CD4-positive, alpha-beta T cell (primary cell): ENCODE results near the gene GPC1. TPM values are rescaled to one million over a fixed set of nuclear protein-coding genes. Genes with fewer than 3 reads are reported as not detected.

Source experiments
- ATAC-seq: fragments of 200-7000 bp; cut with Tn5 transposase; one replicate; pipeline ENCODE4 v1.10.0; 2022; ENCODE audit warnings: mild to moderate bottlenecking; ENCODE audit not compliant: poor library complexity
- CTCF ChIA-PET: fragments of 350-600 bp; sonication (Branson Sonifier 250); formaldehyde crosslinking; loops from one replicate; lab custom pipeline; 2021; ENCODE audit warnings: antibody characterized with exemption, inconsistent platforms; lab: Charles Lee
- POLR2A ChIA-PET: fragments of 350-600 bp; sonication (Branson Sonifier 250); formaldehyde crosslinking; loops from one replicate; lab custom pipeline; 2021; ENCODE audit warnings: antibody characterized with exemption, inconsistent platforms; lab: Charles Lee
- DNase-seq, 14 experiments: peaks; one replicate each; pipeline ENCODE4 v3.0.0-alpha.2; 2013 to 2020; ENCODE audit warnings: mixed read lengths in 2 of 14
- H3K27ac ChIP-seq, 2 donors: one replicate each; pipeline versions ENCODE4 v1.5.1 to v1.7.0; 2013; ENCODE audit warnings: low read length in 2 of 2, low read depth in 1 of 2, mild to moderate bottlenecking in 1 of 2
- H3K27me3 ChIP-seq, 2 experiments: 1 replicate in 1 of 2; 2 replicates in 1 of 2; pipeline versions ENCODE4 v1.6.1 to v1.7.0; 2013; ENCODE audit warnings: low read length in 2 of 2, control low read depth in 1 of 2, mild to moderate bottlenecking in 1 of 2, moderate library complexity in 1 of 2; ENCODE audit not compliant: insufficient read depth in 2 of 2, control insufficient read depth in 1 of 2
- H3K36me3 ChIP-seq: one replicate; pipeline ENCODE4 v1.6.1; 2013; ENCODE audit warnings: low read length, control low read depth; ENCODE audit not compliant: insufficient read depth
- H3K4me1 ChIP-seq: one replicate; pipeline ENCODE4 v1.6.1; 2013; ENCODE audit warnings: low read length, control low read depth; ENCODE audit not compliant: insufficient read depth
- H3K4me3 ChIP-seq: one replicate; pipeline ENCODE4 v1.5.1; 2013; ENCODE audit warnings: mild to moderate bottlenecking, low read length, moderate library complexity
- H3K9me3 ChIP-seq, 2 experiments: 1 replicate in 1 of 2; 2 replicates in 1 of 2; pipeline versions ENCODE4 v1.6.1 to v1.7.0; 2013; ENCODE audit warnings: low read length in 2 of 2, mild to moderate bottlenecking in 2 of 2, control low read depth in 1 of 2, moderate library complexity in 1 of 2; ENCODE audit not compliant: control insufficient read depth in 1 of 2, insufficient read depth in 1 of 2
- H3K27ac Mint-ChIP-seq: one replicate; pipeline ENCODE4 v1.8.0; 2020; ENCODE audit warnings: mixed read lengths
- H3K27me3 Mint-ChIP-seq: one replicate; pipeline ENCODE4 v1.8.0; 2021; ENCODE audit warnings: mixed read lengths
- H3K36me3 Mint-ChIP-seq: one replicate; pipeline ENCODE4 v1.8.0; 2021; ENCODE audit warnings: low read depth, mixed read lengths
- H3K4me1 Mint-ChIP-seq: one replicate; pipeline ENCODE4 v1.8.0; 2021; ENCODE audit warnings: low read depth, mixed read lengths
- H3K4me3 Mint-ChIP-seq: one replicate; pipeline ENCODE4 v1.8.0; 2020; ENCODE audit warnings: mild to moderate bottlenecking, mixed read lengths
- H3K9me3 Mint-ChIP-seq: one replicate; pipeline ENCODE4 v1.8.0; 2020; ENCODE audit warnings: mixed read lengths
- intact Hi-C, 2 experiments: fragments of 100-400 bp; cut with DNase I in 1 of 2; cut with micrococcal nuclease in 1 of 2; formaldehyde crosslinking; loops; one replicate each; pipeline versions ENCODE4 v1.15.1 to v1.9.0; 2023 to 2025; cut with DNase I, micrococcal nuclease
- total RNA-seq, 174 experiments: library from RNA in 2 of 174; stranded (reverse) in 2 of 174; gene quantifications; one replicate each; pipeline ENCODE4 v1.2.3 and lab custom pipeline; 2021 to 2026
- TF ChIP-seq, protein P1 (sequence below): fragments of 200-600 bp; IDR thresholded peaks from one replicate; pipeline ENCODE4 v1.8.0; 2022; ENCODE audit warnings: antibody characterized with exemption, mild to moderate bottlenecking

The GPC1 gene
- total RNA-seq, 2 experiments from 2014 or later = 0.58 to 0.98 TPM

DNA sequence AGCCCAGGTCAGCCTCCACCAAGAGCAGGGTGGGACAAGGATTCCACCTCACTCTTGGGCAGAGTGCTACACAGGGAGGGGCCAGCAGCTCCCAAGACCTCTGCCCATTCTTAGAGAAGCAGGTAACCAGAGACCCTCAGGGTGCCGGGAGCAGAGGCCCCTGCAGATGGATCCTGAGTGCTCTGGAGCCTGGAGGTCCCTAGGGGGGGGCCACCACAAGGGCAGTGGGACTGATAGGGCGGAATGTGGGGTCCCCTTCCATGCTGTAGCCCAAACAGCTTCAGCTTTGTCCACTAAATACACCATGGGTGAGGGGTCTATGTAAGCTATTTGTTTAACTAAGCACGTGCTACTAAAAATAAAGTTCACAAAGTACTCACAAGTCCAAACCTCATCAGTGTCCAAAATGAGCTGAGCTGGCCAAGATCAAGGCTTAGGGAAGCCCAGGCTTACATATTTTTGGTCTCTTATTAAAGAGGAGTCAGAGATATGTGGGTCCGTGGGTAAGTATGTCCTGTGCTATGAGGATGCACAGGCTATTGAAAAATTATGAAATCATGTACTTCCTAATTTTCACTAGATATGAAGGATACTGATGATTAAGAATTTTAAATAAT lies 21.5 kb upstream of the GPC1 start:
- Histone ChIP-seq H3K4me1 (no peaks in the 10 kb centered on the region), H3K9me3 (peaks cover 6 to 8% of the 10 kb centered on the region in 2 experiments), H3K27ac (no peak overlapping the region), H3K4me3 (no peak overlapping the region), H3K36me3 (no peaks in the 10 kb centered on the region), H3K27me3 (no peaks in the 10 kb centered on the region)
- Mint-ChIP-seq H3K27me3 (no peaks in the 10 kb centered on the region), H3K4me1 (no peaks in the 10 kb centered on the region), H3K4me3 (no peak overlapping the region), H3K27ac (no peak overlapping the region), H3K9me3 (no peaks in the 10 kb centered on the region), H3K36me3 (no peaks in the 10 kb centered on the region)
- TF ChIP-seq, protein P1, sequence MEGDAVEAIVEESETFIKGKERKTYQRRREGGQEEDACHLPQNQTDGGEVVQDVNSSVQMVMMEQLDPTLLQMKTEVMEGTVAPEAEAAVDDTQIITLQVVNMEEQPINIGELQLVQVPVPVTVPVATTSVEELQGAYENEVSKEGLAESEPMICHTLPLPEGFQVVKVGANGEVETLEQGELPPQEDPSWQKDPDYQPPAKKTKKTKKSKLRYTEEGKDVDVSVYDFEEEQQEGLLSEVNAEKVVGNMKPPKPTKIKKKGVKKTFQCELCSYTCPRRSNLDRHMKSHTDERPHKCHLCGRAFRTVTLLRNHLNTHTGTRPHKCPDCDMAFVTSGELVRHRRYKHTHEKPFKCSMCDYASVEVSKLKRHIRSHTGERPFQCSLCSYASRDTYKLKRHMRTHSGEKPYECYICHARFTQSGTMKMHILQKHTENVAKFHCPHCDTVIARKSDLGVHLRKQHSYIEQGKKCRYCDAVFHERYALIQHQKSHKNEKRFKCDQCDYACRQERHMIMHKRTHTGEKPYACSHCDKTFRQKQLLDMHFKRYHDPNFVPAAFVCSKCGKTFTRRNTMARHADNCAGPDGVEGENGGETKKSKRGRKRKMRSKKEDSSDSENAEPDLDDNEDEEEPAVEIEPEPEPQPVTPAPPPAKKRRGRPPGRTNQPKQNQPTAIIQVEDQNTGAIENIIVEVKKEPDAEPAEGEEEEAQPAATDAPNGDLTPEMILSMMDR = no peak
- intact Hi-C loops = no loop called here
- peak in 1 of 14 experiments; percentile 8 for DNase-seq
- POLR2A ChIA-PET = no interaction called here
- ATAC-seq = no peak
- CTCF ChIA-PET = no interaction called here

DNA sequence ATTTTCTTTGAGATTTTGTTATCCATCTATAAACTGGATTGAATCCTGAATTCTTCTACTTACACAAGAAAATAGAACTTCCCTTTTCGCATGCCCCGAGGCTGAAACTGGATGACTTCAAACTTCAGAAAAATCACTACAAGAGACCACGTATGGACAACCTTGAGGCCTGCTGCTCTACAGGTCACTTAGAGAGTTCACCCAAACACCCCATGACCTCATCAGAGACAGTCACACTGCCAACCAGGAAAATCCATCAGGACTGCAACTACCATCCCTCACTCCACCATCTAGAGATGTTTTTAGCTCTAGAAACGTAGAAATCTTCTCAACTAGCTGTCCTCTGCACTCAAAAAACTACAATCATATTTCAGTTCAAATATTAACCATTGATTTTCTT lies 18.6 kb upstream of the GPC1 start:
- POLR2A ChIA-PET = no interaction called here
- TF ChIP-seq, protein P1 = no peak
- Mint-ChIP-seq H3K36me3 (no peaks in the 10 kb centered on the region), H3K27ac (no peak overlapping the region), H3K4me3 (no peak overlapping the region), H3K4me1 (no peaks in the 10 kb centered on the region), H3K9me3 (no peaks in the 10 kb centered on the region), H3K27me3 (no peaks in the 10 kb centered on the region)
- no peak overlapping the region for H3K27ac ChIP-seq
- ATAC-seq (no peak), DNase-seq (no peak)
- intact Hi-C loops = no loop called here
- H3K27me3 ChIP-seq = no peaks in the 10 kb centered on the region
- H3K4me1 ChIP-seq = no peaks in the 10 kb centered on the region
- no peak overlapping the region for H3K4me3 ChIP-seq
- CTCF ChIA-PET = interaction anchor here (1.5 kb wide), 1 partner anchor 11 kb away, joined by 3 read pairs; no protein-coding TSS in a partner anchor
- peaks cover 25 to 37% of the 10 kb centered on the region in 2 experiments for H3K9me3 ChIP-seq
- no peaks in the 10 kb centered on the region for H3K36me3 ChIP-seq

DNA sequence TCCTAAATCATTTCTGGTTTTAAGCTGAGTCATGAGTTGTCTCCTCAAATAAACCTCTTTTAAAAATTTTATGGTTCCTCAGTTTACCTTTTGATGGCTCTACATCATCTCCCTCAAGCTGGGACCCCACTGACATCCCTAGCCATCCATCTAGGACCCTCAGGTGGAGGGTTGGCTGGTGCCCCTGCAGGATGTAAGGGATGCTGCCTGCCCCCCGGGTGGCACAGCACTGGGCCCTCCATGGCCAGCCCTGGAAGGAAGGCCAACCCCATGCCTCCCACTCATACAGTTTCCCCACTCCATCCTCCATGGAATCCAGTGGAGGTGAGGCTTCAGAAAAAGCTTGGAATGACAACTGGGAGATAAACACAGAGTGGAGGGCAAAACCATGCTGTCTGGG lies 17.2 kb upstream of the GPC1 start:
- no peak overlapping the region for H3K4me3 ChIP-seq
- Mint-ChIP-seq H3K27me3 (no peaks in the 10 kb centered on the region), H3K9me3 (peaks cover 2% of the 10 kb centered on the region), H3K36me3 (no peaks in the 10 kb centered on the region), H3K4me3 (no peak overlapping the region), H3K27ac (no peak overlapping the region), H3K4me1 (no peaks in the 10 kb centered on the region)
- ATAC-seq (no peak), DNase-seq (no peak)
- H3K27ac ChIP-seq = no peak overlapping the region
- intact Hi-C loops = no loop called here
- TF ChIP-seq, protein P1 = no peak
- no peaks in the 10 kb centered on the region for H3K27me3 ChIP-seq
- no peaks in the 10 kb centered on the region for H3K4me1 ChIP-seq
- ChIA-PET POLR2A (no interaction called here), CTCF (no interaction called here)
- no peaks in the 10 kb centered on the region for H3K36me3 ChIP-seq
- peaks cover 26 to 37% of the 10 kb centered on the region in 2 experiments for H3K9me3 ChIP-seq
